Heart left ventricle (tissue), 16 donors: ENCODE measurements around the gene ACACA. TPM values are rescaled to one million over a fixed set of nuclear protein-coding genes. Genes with fewer than 3 reads are reported as not detected.

Experiments used
- ATAC-seq, 4 donors: fragments of 200-7000 bp; cut with Tn5 transposase; one replicate each; pipeline ENCODE4 v1.9.1; 2020 to 2022; ENCODE audit warnings: moderate library complexity in 4 of 4, mild to moderate bottlenecking in 3 of 4, moderate number of reproducible peaks in 1 of 4
- DNase-seq, 5 donors: peaks; one replicate each; pipeline ENCODE4 v3.0.0-alpha.2; 2020
- H3K27ac ChIP-seq, 12 donors: fragments of 200-600 bp; sonication (generic) in 4 of 12; one replicate each; pipeline versions ENCODE4 v1.5.0 to v1.8.0; 2016 to 2022; ENCODE audit warnings: mild to moderate bottlenecking in 2 of 12
- H3K27me3 ChIP-seq, 9 donors: fragments of 200-600 bp; sonication (generic) in 2 of 9; one replicate each; pipeline versions ENCODE4 v1.5.1 to v1.8.0; 2016 to 2022; ENCODE audit warnings: mild to moderate bottlenecking in 3 of 9
- H3K36me3 ChIP-seq, 9 donors: fragments of 200-600 bp; sonication (generic) in 2 of 9; one replicate each; pipeline versions ENCODE4 v1.5.0 to v1.8.0; 2018 to 2022; ENCODE audit warnings: mild to moderate bottlenecking in 2 of 9
- H3K4me1 ChIP-seq, 12 donors: fragments of 200-600 bp; sonication (generic) in 4 of 12; one replicate each; pipeline versions ENCODE4 v1.5.0 to v1.8.0; 2016 to 2022; ENCODE audit warnings: mild to moderate bottlenecking in 3 of 12
- H3K4me3 ChIP-seq, 12 donors: fragments of 200-600 bp; sonication (generic) in 4 of 12; one replicate each; pipeline versions ENCODE4 v1.5.0 to v1.8.0; 2017 to 2022; ENCODE audit warnings: mild to moderate bottlenecking in 9 of 12, moderate library complexity in 4 of 12
- H3K9me3 ChIP-seq, 12 donors: fragments of 200-600 bp; sonication (generic) in 4 of 12; one replicate each; pipeline versions ENCODE4 v1.5.0 to v1.8.0; 2016 to 2022; ENCODE audit warnings: mild to moderate bottlenecking in 1 of 12
- POLR2A ChIP-seq, 2 donors: fragments of 450-650 bp; IDR thresholded peaks; one replicate each; pipeline ENCODE4 v1.6.1; 2017; ENCODE audit warnings: antibody characterized with exemption in 2 of 2, mild to moderate bottlenecking in 2 of 2, moderate library complexity in 2 of 2
- WGBS, 4 donors: extraction: QIAGEN DNeasy Blood & Tissue Kit in 2 of 4; methylation state at CpG; one replicate each; pipeline versions ENCODE4 v1.1.5 to v1.1.7; 2013 to 2018; 5-methylcytosine and 5-hydroxymethylcytosine counted together
- intact Hi-C, 10 donors: fragments of 100-400 bp; cut with DNase I; formaldehyde crosslinking; loops; one replicate each; pipeline versions ENCODE4 v1.11.1 to v1.14.2; 2022
- polyA plus RNA-seq, 2 donors: library from polyadenylated mRNA; stranded (reverse); fragments of 200-250 nt; gene quantifications; one replicate each; pipeline ENCODE4 v1.2.3, GENCODE V29; 2013
- total RNA-seq, 9 donors: library from RNA; depleted of rRNA in 2 of 9; stranded (reverse); fragments of >200 nt in 2 of 9; fragmentation: NEBNext Ultra II Directional in 3 of 9; extraction: Animal tissue kit (Norgen Biotek cat#: 25700) in 3 of 9; gene quantifications; one replicate each; pipeline versions ENCODE4 v1.1.0 to v1.2.4, GENCODE V29; 2016 to 2023
- TF ChIP-seq, protein P1 (sequence below), 12 donors: fragments of 200-600 bp; sonication (generic) in 4 of 12; IDR thresholded peaks; one replicate each; pipeline versions ENCODE4 v1.5.0 to v1.8.0; 2018 to 2022; ENCODE audit warnings: antibody characterized with exemption in 12 of 12, mild to moderate bottlenecking in 5 of 12
- donor health status: ischemic (EF 13 %, LVEDD 7.1; RV severe dilation, severe dysfunction).
- donor health status: healthy with polysubstance abuse.
- donor health status: DM: no; HTN: yes; CAD: no.
- donor health status: DM: no; HTN: no; CAD: no.
- donor health status: ischemic (EF 25% LVEDD 6.9; RV normal size, moderate dysfunction).
- donor health status: ischemic (EF 25% LVEDD 5.7; RV mildly dilated, moderate dysfunction).
- donor health status: healthy.
- donor health status: DM: yes; HTN: yes; CAD: no.
- donor health status: ischemic (EF 35%, LVEDD 5.7; RV mildly dilated, moderate dysfunction).
- donor health status: nonischemic (EF 11% LVEDD 7.7; RV severe dilation, severe dysfunction).
- donor health status: DM: yes; HTN: yes; CAD: no.
- donor health status: PGD.
- donor health status: ischemic (EF 29% LVEDD 5.4; RV normal size, mild dysfunction).
- donor health status: nonischemic (EF 23%, LVEDD 6.1; RV moderate dilation, normal function).

The ACACA gene
- total and polyA plus RNA-seq, 11 donors = 6.2 to 33.0 (median 15.8) TPM

DNA sequence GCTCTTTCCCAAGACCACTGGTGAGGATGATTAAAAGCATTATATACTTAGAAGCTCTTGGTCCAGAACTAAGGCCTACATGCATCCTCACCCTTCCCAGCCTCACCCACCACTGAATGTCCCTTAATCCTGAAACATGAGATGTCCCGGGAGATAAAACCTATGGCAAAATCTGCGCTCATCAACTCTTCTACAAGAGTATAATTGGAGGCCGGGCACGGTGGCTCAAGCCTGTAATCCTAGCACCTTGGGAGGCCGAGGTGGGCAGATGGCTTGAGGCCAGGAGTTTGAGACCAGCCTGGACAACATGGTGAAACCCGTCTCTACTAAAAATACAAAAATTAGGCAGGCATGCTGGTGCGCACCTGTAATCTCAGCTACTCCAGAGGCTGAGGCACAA lies 13.3 kb downstream of the ACACA start:
- no peak for TF ChIP-seq POLR2A (IDR thresholded peaks at IDR 0.05)
- TF ChIP-seq, protein P1, sequence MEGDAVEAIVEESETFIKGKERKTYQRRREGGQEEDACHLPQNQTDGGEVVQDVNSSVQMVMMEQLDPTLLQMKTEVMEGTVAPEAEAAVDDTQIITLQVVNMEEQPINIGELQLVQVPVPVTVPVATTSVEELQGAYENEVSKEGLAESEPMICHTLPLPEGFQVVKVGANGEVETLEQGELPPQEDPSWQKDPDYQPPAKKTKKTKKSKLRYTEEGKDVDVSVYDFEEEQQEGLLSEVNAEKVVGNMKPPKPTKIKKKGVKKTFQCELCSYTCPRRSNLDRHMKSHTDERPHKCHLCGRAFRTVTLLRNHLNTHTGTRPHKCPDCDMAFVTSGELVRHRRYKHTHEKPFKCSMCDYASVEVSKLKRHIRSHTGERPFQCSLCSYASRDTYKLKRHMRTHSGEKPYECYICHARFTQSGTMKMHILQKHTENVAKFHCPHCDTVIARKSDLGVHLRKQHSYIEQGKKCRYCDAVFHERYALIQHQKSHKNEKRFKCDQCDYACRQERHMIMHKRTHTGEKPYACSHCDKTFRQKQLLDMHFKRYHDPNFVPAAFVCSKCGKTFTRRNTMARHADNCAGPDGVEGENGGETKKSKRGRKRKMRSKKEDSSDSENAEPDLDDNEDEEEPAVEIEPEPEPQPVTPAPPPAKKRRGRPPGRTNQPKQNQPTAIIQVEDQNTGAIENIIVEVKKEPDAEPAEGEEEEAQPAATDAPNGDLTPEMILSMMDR (IDR thresholded peaks at IDR 0.05) = no peak
- no peak overlapping the region for H3K4me3 ChIP-seq
- H3K9me3 ChIP-seq = no peaks in the 10 kb centered on the region
- intact Hi-C loops = no loop called here
- H3K27ac ChIP-seq = no peak overlapping the region
- ATAC-seq (no peak), DNase-seq (no peak)
- peaks cover 0 to 20% (median 6%) of the 10 kb centered on the region in 12 donors for H3K4me1 ChIP-seq
- no peaks in the 10 kb centered on the region for H3K36me3 ChIP-seq
- no peaks in the 10 kb centered on the region for H3K27me3 ChIP-seq
- 97 to 99% (median 98%) methylated on average over 7 of the region's 7 CpGs for WGBS, 4 donors

DNA sequence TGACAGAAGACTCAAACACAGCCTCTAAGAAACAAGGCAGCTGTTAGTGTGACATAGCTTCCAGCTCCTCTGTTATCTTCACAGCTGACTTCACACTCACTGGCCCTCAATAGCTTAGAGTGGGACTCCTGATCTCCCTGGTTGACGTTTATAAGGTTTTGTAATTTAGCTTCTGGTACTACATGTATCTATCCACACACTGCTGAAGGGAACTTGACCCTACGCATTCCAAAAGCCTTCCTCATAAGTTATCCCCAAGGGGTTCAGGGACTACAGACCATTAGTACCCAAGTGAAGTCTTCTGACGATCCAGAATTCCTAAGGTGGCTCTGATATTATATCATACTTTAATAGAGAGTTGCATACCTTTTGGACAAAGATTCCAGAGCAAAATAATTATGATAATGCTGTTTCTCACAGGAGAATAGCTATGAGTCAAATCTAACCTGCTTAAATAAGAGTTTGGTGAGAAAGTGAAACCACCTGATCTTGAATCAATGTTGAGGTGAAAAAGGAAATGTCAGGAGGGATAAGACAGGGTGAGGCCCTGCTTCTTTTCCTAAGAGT lies 14.5 kb downstream of the ACACA start:
- no peak overlapping the region for H3K4me3 ChIP-seq
- intact Hi-C loops = no loop called here
- TF ChIP-seq, protein P1 (IDR thresholded peaks at IDR 0.05) = no peak
- TF ChIP-seq POLR2A (IDR thresholded peaks at IDR 0.05) = no peak
- no peaks in the 10 kb centered on the region for H3K36me3 ChIP-seq
- peak; percentile 47 to 86 (median 72) for ATAC-seq
- H3K27me3 ChIP-seq = no peaks in the 10 kb centered on the region
- H3K27ac ChIP-seq = no peak overlapping the region
- no peaks in the 10 kb centered on the region for H3K9me3 ChIP-seq
- DNase-seq = no peak
- 50 to 68% (median 58%) methylated on average over 3 of the region's 3 CpGs for WGBS, 4 donors
- H3K4me1 ChIP-seq = peaks cover 0 to 16% (median 6%) of the 10 kb centered on the region in 12 donors

DNA sequence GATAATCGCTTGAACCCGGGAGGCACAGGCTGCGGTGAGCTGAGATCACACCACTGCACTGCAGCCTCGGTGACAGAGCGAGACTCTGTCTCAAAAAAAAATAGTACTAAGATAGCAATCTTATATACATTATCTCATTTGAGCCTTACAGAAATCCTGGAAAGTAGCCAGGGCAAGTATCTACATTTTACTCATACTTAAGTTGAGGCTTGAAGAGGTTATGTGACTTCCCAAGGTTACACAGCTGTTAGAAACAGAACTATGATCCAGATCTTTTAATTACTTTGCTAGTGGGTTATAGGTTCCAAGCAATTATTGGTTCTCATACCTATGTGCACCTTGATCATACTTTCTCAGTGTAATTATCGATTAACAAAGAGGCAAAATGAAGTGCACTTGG lies 15.5 kb downstream of the ACACA start:
- WGBS, 4 donors = 86 to 96% (median 94%) methylated on average over 6 of the region's 6 CpGs
- DNase-seq = no peak
- no peak for TF ChIP-seq POLR2A (IDR thresholded peaks at IDR 0.05)
- TF ChIP-seq, protein P1 (IDR thresholded peaks at IDR 0.05) = no peak
- Histone ChIP-seq H3K27me3 (no peaks in the 10 kb centered on the region), H3K36me3 (no peaks in the 10 kb centered on the region), H3K4me1 (peaks cover 0 to 16% (median 6%) of the 10 kb centered on the region in 12 donors), H3K9me3 (no peaks in the 10 kb centered on the region), H3K4me3 (no peak overlapping the region), H3K27ac (no peak overlapping the region)
- ATAC-seq = no peak
- intact Hi-C loops = no loop called here

DNA sequence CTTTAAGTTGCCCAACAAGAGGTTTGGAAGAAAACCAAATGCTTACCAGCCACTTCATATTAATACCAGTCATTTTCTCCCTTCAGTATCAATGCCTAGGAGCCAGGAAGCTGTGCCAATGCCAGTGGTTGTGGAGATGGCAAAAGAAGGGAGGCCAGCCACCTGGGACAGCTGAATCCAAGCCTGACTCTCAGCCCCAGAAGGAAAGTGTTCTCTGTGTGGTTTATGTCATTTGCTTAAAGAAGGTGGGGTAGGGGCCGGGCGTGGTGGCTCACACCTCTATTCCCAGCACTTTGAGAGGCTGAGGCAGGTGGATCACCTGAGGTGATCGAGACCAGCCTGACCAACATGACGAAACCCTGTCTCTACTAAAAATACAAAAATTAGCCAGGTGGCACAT lies 17.5 kb downstream of the ACACA start:
- ATAC-seq = no peak
- Histone ChIP-seq H3K4me1 (peaks cover 0 to 16% (median 6%) of the 10 kb centered on the region in 12 donors), H3K27ac (no peak overlapping the region), H3K9me3 (no peaks in the 10 kb centered on the region), H3K36me3 (no peaks in the 10 kb centered on the region), H3K4me3 (no peak overlapping the region), H3K27me3 (no peaks in the 10 kb centered on the region)
- 84 to 99% (median 96%) methylated on average over 4 of the region's 4 CpGs for WGBS, 4 donors
- TF ChIP-seq, protein P1 (IDR thresholded peaks at IDR 0.05) = no peak
- TF ChIP-seq POLR2A (IDR thresholded peaks at IDR 0.05) = no peak
- DNase-seq = no peak
- intact Hi-C loops = no loop called here
